SKM-1 (cell line): ENCODE measurements around the gene PCCA.
"Not testable (repeated sequence)": the region's sequence is repeated elsewhere in the genome, so short reads cannot be mapped to it uniquely, and the experiment has no call there.

Source experiments
- DNase-seq: peaks from one replicate; lab custom pipeline; 2025; ENCODE audit not compliant: unreplicated experiment; lab: John Stamatoyannopoulos, UW

PCCA gene

GRCh38 chr13:100519626-100520025 is 430.7 kb downstream of the PCCA start:
- no peak for DNase-seq

GRCh38 chr13:100520936-100521850 is 432.3 kb downstream of the PCCA start:
- DNase-seq, result no peak

- DNase-seq, result no peak
These were observed 433.1 kb downstream of the PCCA start for GRCh38 chr13:100521851-100522617.

GRCh38 chr13:100522618-100523309 is 433.9 kb downstream of the PCCA start:
- no peak for DNase-seq

- no peak for DNase-seq
These were observed 434.5 kb downstream of the PCCA start for GRCh38 chr13:100523411-100523810.

- no peak for DNase-seq
These were observed 435.1 kb downstream of the PCCA start for GRCh38 chr13:100523981-100524386.

- DNase-seq, result not testable (repeated sequence)
These were observed 435.8 kb downstream of the PCCA start for GRCh38 chr13:100524688-100525087.

GRCh38 chr13:100525453-100526317 is 436.8 kb downstream of the PCCA start:
- no peak for DNase-seq

GRCh38 chr13:100526318-100527000 is 437.6 kb downstream of the PCCA start:
- DNase-seq, result no peak

GRCh38 chr13:100527644-100528043 is 438.8 kb downstream of the PCCA start:
- DNase-seq, result no peak

- no peak for DNase-seq
These were observed 439.5 kb downstream of the PCCA start for GRCh38 chr13:100528353-100528752.

GRCh38 chr13:100528820-100529219 is 439.9 kb downstream of the PCCA start:
- DNase-seq, result no peak

GRCh38 chr13:100529666-100530377 is 440.9 kb downstream of the PCCA start:
- DNase-seq, result no peak

GRCh38 chr13:100530671-100531213 is 441.8 kb downstream of the PCCA start:
- no peak for DNase-seq

GRCh38 chr13:100532090-100532766 is 443.3 kb downstream of the PCCA start:
- DNase-seq, result no peak

- DNase-seq, result no peak
These were observed 444.0 kb downstream of the PCCA start for GRCh38 chr13:100532836-100533435.

- DNase-seq, result no peak
These were observed 444.7 kb downstream of the PCCA start for GRCh38 chr13:100533588-100534041.
